ENCODE data around the gene CAPN12.
"Not testable (repeated sequence)": the region's sequence is repeated elsewhere in the genome, so short reads cannot be mapped to it uniquely, and the experiment has no call there.

The CAPN12 gene

DNA sequence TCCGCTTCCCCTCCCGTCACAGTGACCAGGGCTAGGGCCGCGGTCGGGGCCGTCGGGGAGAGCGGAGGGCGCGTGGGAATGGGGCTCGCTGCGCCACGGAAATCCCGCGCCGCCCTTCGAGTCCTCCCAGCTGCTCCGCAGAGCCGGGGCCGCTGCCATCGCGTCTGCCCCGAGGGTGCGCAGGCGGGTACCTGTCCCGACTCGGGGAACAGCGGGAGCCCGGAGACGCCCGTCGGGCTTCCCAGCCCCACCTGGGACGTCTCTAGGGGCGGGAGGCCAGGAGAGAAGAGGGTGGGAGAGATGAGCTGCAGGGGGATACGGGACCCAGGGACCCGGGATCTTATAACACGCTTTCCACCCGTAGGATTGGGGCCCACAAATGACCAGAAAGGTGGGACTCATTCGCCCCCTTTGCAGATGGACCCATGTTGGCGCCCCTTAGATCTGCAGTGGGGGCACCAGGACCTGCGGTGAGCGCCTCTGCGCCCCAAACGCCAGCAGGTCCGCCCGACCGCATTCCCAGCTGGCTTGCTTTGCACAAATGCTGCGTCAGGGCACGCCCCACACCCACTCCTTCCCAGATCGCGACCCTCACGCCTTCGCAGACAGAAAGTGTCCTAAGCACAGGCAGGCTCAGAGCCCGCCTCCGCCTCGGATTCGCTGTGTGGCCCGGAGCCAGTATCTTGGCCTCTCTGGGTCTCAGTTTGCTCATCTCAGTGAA is 26.1 kb upstream of the CAPN12 start:
- DNase-seq: not testable (repeated sequence)

DNA sequence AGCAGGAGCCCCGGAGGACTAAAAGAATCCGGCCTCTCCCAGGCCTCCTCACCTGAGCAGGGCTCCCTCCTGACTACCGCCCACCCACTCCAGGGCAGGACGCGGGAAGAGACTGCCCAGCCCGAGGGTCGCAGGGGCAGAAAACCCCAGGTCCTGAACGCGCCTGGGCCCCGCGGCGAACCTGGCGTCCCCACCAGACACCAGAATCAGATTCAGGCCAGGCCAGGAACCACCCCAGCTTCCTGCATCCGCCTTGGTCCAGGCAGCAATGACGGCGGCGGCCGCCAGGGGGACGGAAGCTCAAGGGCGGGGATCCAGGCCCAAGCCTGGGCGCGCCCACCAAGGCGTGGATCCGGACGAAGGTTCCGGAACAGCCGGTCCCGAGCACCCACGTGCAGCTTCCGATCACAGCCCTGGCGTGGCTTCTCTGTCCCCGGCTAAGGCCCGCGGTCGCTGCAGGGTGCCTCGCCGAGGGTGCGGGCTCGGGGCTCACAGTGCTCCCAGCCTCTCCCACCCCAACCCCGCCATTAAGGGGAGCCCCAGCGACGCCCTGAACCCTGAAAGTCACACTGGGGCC is 25.4 kb upstream of the CAPN12 start:
- DNase-seq: peak; percentile 90 to 91

DNA sequence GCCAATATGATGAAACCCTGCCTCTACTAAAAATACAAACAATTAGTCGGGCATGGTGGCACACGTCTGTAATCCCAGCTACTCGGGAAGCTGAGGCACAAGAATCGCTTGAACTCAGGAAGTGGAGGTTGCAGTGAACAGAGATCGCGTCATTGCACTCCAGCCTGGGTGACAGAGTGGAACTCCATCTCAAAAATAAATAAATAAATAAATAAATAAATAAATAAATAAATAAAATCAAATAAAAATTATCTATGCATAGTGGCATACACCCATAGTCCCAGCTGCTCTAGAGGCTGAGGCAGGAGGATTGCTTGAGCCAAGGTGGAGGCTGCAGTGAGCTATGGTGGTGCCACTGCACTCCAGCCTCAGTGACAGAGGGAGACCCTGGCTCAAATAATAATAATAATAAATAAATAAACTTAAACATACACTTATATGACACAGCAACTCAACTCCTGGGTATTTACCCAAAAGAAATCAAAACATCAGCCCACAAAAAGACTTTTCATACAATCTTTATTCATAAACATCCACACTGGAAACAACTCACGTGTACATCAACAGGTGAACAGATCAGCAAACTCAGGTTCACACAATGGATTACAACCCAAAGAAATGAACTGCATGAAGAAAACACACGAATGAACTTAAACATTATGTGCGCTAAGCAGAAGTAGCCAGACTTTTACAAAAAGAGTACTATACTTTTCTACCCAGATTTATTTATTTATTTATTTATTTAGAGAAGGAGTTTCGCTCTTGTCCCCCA is 22.2 kb upstream of the CAPN12 start:
- no peak for DNase-seq

DNA sequence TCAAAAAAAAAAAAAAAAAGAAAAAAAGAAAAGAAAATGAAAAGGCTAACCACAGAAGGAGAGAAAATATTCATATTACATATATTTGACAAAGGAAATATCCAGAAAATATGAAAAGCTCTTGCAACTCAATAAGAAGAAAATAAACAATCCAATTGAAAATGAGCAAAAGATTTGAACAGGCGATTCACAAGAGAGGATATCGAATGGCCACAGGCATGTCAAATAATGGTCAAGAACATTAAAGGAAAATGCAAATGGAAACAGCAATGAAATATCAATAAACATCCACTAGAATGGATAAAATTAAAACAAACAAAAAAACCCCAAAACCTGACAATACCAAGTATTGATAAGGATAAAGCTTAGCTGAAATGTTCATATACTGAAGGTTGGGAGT is 20.9 kb upstream of the CAPN12 start:
- DNase-seq: no peak

DNA sequence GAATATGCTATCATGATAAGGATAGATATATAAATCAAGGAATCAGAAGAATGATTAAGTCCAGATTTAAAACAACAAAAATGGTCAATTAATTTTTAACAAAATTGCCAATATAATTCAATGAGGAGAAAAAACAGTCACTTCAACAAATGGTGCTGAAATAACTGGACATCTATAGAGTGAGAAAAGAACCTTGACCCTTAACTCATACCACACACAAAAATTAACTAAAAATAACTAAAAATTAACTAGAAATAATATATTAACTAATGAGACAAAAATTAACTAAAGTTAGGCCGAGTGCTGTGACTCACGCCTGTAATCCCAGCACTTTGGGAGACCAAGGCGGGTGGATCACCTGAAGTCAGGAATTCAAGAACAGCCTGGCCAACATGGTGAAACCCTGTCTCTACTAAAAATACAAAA is 19.5 kb upstream of the CAPN12 start:
- no peak for DNase-seq

DNA sequence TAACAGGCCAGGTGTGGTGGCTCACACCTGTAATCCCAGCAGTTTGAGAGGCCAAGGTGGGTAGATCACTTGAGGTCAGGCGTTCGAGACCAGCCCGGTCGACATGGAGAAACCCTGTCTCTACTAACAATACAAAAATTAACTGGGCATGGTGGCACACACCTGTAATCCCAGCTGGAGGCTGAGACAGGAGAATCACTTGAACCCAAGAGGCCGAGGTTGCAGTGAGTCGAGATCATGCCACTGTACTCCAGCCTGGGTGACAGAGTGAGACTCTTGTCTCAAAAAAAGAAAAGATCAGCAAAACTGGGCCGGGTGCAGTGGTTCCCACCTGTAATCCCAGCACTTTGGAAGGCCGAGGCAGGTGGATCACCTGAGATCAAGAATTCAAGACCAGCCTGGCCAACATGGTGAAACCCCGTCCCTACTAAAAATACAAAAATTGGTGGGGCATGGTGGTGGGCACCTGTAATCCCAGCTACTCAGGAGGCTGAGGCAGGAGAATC is 17.7 kb upstream of the CAPN12 start:
- DNase-seq: not testable (repeated sequence)

DNA sequence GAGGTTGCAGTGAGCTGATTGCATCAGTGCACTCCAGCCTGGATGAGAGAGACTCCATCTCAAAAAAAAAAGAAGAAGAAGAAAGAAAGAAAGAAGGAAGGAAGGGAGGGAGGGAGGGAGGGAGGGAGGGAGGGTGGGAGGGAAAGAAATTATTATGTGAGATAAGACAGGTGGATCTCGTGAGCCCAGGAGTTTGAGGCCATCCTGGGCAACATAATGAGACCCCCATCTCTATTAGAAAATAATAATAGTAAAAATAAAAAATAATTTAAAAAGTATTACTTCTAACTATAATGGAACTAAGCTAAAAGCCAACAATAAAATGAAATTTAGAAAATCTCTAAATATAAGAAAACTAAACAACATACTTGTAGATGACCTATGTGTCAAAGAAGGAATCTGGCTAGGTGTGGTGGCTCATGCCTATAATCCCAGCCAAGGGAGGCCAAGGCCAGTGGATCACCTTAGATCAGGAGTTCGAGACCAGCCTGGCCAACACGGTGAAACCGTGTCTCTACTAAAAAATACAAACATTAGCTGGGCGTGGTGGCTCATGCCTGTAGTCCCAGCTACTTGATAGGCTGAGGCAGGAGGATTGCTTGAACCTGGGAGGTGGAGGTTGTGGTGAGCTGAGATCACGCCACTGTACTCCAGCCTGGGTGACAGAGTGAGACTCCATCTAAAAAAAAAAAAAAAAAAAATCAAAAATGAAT is 16.7 kb upstream of the CAPN12 start:
- DNase-seq: not testable (repeated sequence)

DNA sequence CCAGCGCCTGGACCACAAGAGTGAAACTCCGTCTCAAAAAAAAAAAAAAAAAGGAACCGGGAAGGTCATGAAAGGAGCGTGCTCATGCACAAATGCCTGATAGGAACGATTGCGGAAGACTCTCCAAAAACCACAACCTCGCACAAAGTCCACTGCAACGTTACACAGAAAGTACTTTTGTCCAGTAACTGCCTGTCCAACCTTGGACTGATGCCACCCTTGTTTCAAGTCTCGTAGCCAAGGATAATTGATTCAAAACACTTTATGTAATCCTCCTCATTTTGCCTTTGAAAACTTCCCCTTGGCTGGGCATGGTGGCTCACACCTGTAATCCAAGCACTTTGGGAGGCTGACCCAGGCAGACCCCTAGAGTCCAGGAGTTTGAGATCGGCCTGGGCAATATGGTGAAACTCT is 15.3 kb upstream of the CAPN12 start:
- no peak for DNase-seq

DNA sequence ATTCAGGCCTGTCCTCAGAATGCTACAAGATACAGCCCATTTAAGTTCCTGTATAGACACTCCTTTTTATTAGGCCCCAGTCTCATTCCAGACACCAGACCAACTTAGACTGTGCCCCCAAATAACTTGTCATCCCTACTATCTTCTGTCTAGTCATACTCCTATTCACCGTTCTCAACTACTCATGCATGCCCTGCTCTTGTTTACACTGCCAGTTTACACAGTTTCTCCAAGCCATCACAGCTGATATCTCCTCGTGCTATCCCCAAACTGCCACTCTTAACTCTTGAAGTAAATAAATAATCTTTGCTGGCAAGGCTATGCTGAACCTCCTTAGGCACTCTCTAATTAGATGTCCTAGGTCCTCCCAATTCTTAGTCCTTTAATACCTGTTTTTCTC is 9.9 kb upstream of the CAPN12 start:
- DNase-seq: not testable (repeated sequence)

DNA sequence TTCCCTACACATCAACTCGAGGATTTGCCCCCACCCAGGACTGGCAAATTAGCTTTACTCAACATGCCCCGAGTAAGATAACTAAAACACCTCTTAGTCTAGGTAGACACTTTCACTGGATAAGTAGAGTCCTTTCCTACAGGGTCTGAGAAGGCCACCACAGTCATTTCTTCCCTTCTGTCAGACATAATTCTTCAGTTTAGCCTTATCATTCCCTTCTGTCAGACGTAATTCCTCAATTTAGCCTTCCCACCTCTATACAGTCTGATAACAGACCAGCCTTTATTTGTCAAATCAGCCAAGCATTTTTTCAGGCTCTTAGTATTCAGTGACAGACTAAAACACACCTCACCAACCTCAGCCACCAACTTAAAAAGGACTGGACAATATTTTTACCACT is 9.5 kb upstream of the CAPN12 start:
- not testable (repeated sequence) for DNase-seq

DNA sequence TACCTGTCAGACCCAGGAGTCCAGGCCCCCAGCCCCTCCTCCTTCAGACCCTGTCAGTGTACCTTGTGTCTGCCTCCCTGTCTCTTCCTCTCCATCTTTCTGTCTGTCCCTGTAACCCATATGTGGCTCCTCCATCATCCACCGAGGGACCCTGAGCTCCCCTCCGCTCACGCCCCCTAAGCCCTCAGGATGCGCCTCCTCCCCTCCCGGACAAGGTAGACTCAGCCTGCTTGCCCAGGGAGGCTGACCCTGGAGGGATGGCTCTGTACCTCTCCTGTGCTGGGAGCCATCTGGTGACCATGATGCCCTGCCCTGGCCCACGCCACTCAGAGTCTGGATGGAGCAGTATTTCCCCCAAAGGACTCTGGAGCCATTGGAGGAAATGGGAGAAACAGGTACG is 1.0 kb upstream of the CAPN12 start:
- DNase-seq: no peak

DNA sequence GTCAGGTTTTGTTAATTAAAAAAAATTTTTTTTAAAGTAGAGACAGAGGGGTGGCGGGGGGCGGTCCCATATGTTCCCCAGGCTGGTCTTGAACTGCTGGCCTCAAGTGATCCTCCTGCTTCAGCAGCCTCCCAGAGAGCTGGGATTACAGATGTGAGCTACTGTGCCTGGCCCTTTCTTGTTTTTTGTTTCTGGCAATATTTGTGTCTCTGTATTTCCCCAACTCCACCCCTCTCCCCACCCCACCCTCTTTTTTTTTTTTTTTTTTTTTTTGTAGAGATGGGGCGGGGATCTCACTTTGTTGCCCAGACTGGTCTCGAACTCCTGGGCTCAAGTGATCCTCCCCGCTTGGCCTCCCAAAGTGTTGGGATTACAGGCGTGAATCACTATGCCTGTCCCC is 600 bp upstream of the CAPN12 start:
- no peak for DNase-seq

DNA sequence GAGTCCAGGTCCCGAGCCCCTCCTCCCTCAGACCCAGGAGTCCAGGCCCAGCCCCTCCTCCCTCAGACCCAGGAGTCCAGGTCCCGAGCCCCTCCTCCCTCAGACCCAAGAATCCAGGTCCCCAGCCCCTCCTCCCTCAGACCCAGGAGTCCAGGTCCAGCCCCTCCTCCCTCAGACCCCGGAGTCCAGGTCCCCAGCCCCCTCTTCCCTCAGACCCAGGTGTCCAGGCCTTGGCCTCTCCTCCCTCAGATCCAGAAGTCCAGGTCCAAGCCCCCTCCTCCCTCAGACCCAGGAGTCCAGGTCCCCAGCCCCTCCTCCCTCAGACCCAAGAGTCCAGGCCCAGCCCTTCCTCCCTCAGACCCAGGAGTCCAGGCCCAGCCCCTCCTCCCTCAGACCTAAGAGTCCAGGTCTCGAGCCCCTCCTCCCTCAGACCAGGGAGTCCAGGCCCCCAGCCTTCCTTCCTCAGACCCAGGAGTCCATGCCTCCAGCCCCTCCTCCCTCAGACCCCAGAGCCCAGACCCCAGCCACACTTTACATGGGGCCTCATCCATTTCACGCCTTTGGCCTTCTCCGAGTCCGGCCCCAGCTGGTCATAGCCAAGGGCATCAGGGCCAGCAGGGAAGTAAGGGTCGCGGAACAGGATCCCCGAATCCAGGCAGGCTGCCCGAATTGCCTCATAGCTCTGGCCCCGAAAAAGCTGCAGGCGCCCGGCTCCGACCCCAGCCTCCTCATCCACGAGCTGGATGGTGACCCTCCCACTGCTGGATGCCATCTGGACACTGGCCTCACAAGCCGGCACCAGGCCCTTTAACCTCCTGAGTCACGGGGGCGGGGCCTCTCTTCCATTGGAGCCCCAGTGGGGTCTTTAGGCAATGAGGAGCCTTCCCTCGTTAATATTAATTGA is 628 bp downstream of the CAPN12 start:
- no peak for DNase-seq

DNA sequence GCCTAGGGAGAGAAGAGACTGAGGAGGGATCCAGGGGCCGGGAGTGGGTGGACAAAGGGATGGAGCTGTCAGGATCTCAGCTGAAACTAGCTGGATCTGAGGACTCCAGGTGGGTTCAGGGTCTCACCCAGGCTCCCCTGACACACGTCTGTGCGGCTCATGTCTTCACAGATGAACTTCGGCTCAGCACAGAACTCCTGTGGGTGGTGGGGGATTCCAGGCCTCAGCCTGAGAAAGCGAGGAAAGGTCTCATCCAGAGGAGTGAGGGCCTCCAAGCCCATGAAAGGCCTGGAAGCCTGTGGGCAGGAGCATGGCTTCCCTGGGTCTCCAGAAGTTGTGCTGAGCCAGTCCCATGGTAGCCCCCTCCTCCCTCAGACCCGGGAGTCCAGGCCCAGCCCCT is 1.4 kb downstream of the CAPN12 start:
- DNase-seq: no peak

DNA sequence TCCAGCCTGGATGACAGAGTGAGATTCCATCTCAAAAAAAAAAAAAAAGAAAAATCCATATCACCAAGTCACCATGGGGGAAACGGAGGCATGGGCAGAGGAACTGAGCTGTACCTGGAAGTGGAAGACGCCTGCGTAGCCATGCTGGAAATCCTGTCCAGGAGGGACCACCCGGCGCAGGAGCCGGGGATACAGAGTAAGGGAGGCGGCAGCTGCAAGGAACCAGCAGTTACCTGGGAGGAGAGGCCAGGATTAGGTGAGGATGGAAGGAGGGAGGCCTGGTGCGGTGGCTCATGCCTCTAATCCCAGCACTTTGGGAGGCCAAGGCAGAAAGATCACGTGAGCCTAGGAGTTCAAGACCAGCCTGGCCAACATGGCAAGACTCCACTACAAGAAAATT is 2.0 kb downstream of the CAPN12 start:
- DNase-seq: no peak

DNA sequence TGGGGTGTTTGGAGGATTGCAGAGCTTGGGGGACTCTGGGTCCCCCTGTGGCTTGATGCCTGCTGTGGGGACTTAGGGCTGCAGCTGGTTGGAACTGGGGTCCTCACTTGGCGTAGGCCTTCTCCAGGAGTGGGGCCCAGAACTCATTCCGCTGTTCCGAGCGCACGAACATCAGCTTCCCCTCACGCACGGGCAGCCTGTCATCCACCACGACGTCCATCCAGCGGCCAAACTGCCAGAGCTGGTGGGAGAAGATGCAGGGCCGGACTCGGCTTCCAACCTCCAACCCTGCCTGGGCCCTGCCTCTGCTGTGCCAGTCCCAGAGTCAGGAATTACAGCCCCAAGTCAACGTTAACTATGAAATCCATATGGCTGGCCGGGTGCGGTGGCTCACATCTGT is 2.6 kb downstream of the CAPN12 start:
- no peak for DNase-seq

DNA sequence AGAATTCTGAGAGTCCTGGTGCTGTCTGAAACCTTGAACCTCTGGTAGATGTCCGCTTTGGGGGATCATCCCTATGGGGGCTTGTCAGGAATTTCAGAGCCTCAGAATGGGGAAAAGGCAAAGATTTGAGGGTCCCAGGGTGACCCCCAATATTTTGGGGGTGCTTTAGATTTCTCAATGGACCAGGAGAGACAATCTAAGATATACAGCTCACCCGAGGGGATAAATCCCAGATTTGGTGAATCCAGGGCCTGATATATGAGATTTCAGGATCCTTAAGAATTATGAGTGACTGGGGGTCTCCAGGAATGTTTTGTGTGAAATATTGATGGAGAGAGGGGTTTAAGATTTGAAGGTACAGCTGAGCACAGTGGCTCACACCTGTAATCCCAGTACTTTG is 3.3 kb downstream of the CAPN12 start:
- no peak for DNase-seq

DNA sequence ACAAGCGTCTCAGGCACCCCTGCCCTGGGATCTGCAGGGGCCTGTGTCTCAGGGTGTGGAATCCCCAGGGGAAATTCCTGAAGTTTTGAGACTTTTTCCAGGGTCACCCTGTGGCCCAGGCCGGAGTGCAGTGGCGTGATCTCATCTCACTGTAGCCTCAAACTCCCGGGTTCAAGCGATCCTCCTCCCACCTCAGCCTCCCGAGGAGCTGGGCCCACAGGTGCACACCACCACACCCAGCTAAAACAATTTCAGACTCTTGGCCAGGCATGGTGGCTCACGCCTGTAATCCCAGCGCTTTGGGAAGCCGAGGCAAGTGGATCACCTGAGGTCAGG is 4.0 kb downstream of the CAPN12 start:
- no peak for DNase-seq

DNA sequence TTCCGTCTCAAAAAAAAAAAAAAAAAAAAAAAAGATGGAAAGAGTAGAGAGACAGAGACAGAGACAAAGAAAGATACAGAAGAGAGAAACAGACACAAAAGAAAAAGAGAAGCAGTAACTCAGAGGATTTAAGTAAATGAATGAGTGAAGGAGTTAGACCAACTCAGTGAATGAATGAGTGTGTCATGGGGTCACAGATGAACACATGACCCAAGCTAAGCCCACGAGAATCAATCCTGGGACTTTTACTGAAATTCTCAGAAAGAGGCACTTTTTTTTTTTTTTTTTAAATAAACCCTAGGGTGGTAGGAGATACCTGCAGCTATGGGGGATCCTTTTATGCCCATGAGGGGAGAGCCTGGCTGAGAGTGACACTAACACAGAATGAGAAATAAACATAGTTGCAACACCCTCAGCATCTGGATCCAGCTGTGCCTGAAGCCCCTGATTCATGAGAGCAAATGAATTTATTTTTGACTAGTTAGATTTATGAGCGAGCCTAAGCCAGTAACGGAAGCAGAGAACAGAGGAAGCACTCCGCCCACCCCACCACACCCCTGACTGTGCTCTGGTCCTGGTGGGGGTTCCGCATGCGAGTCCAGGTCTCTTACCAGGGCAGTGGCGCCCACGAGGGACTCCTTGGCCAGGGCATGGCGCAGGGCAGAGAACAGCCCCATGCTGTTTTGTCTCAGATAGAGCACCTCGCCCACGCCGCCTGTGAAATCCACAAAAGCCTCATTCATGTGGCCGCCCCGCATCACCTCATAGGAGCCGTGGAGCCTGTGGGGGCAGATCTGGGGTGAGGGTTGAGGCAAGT is 4.6 kb downstream of the CAPN12 start:
- peak in 1 of 2 donors; percentile 24 for DNase-seq

DNA sequence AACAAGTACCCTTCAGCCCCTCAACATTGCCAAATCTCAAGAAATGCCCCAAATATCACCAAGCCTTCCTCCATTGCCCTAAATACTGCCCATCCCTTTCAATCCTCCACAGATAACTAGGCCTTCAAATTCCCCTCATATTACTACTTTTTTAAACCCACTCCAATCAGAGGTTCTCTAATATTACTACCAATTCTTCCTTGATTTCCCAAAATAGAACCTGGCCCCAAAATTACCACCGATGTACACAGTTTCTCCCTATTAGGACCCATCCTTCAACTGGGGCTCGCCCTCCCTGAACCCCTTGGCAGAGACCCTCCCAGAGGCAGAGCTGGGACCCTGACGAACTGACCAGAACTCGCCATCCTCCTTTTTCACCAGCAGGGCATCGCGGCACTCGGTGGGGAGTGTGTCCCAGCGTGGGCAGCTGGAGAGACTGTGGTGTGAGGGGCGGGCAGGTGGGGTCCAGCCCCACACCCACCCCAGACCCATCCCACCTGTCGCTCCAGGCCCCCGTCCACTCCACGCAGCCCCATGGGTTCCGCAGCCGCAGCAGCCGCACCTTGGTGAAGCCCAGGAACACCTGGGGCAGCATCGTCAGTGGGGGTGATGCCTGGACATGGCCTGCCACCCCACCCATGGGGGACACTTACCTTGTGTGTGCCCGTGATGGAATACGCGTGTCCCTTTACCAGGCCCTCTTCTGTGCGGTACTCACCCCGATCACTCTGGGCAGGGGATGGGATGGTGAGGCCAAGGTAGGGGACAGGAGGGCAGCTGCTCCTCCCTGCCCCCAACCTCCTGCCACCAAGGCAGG is 6.1 kb downstream of the CAPN12 start:
- DNase-seq: no peak
